ENCODE measurements around the gene PRPSAP1. TPM values are rescaled to one million over a fixed set of nuclear protein-coding genes. Genes with fewer than 3 reads are reported as not detected.
A peak's percentile ranks its signal among the peaks of the same experiment; 100 is the strongest.

The PRPSAP1 gene
- total RNA-seq, 1 experiment from 2014 or later: 38.4 TPM

GRCh38 chr17:76336756-76337412 is 16.8 kb downstream of the PRPSAP1 start:
- no peak for DNase-seq
- H3K4ac ChIP-seq (ENCODE audit: low read depth, low read length): no peak overlapping the region
- H3K23me2 ChIP-seq (ENCODE audit: insufficient read length, low read depth, low read length, poor library complexity, severe bottlenecking): no peaks in the 10 kb centered on the region
- H4K5ac ChIP-seq (ENCODE audit: insufficient read length, low read depth, low read length): no peak overlapping the region
- no peak overlapping the region for H3K9ac ChIP-seq (ENCODE audit: extremely low read depth, insufficient read length, low read length)
- H3K27ac Mint-ChIP-seq: peak overlapping the region; percentile 59 to 78 (median 59); a peak in 3 of 7 replicates
- no peaks in the 10 kb centered on the region for H3K27me3 Mint-ChIP-seq (ENCODE audit: low read depth)
- H3K27me3 ChIP-seq (ENCODE audit: insufficient read depth, low read length): no peaks in the 10 kb centered on the region
- no peak overlapping the region for H2AFZ ChIP-seq (ENCODE audit: low read length)
- no peak overlapping the region for H3K18ac ChIP-seq (ENCODE audit: insufficient read length, low read depth, low read length)
- H3T11ph ChIP-seq (ENCODE audit: low read length): no peak overlapping the region
- no peak overlapping the region for H2BK20ac ChIP-seq (ENCODE audit: low read depth, low read length, poor library complexity, severe bottlenecking)
- WGBS (ENCODE audit: extremely low coverage, insufficient read length, low lambda C conversion rate): no CpG with 5 or more reads among the region's 7 CpGs
- peaks cover 6 to 8% of the 10 kb centered on the region in 2 experiments; a peak in 3 of 4 replicates for H3K4me1 Mint-ChIP-seq
- H3K36me3 Mint-ChIP-seq (ENCODE audit: insufficient read depth in 1 of 3, low read depth in 3 of 3): peaks cover 2 to 16% (median 2%) of the 10 kb centered on the region in 3 experiments; a peak in 6 of 7 replicates
- H2BK15ac ChIP-seq (ENCODE audit: low read depth, low read length): no peak overlapping the region
- TF ChIP-seq CTCF (conservative IDR thresholded peaks at IDR 0.05): no peak
- H4K20me1 ChIP-seq (ENCODE audit: control insufficient read depth, insufficient read depth, insufficient read length): no peaks in the 10 kb centered on the region
- no peaks in the 10 kb centered on the region for H3K4me1 ChIP-seq (ENCODE audit: insufficient read depth, low read length)
- no peak overlapping the region for H3K27ac ChIP-seq (ENCODE audit: insufficient read length, low read depth, low read length)
- no peak overlapping the region for H2AK5ac ChIP-seq (ENCODE audit: insufficient read length, low read length)
- H3K4me3 Mint-ChIP-seq: no peak overlapping the region
- H2BK120ac ChIP-seq (ENCODE audit: low read depth, low read length, poor library complexity, severe bottlenecking): no peak overlapping the region
- no peak overlapping the region for H4K8ac ChIP-seq (replicated peaks; ENCODE audit: insufficient read length, low read depth, low read length)
- no peak overlapping the region for H3K56ac ChIP-seq (ENCODE audit: insufficient read length, low read depth, low read length)
- H2BK5ac ChIP-seq (ENCODE audit: insufficient read length, low read length): no peak overlapping the region
- no peaks in the 10 kb centered on the region; a peak in 1 of 5 replicates for H3K9me3 Mint-ChIP-seq
- no peak overlapping the region for H4K91ac ChIP-seq (ENCODE audit: insufficient read length, low read depth, low read length)
- H3K4me2 ChIP-seq (ENCODE audit: insufficient read depth, insufficient read length, low read length): no peak overlapping the region
- no peak overlapping the region for H2BK12ac ChIP-seq (ENCODE audit: insufficient read length, low read depth, low read length)
- H3K79me2 ChIP-seq (ENCODE audit: insufficient read depth, low read length): no peaks in the 10 kb centered on the region
- H3K9me3 ChIP-seq (ENCODE audit: control insufficient read depth, low read depth, low read length): no peaks in the 10 kb centered on the region
- no peak overlapping the region for H3K23ac ChIP-seq (ENCODE audit: insufficient read length, low read depth, low read length)
- peaks cover 3% of the 10 kb centered on the region for H3K79me1 ChIP-seq (ENCODE audit: insufficient read depth, low read depth, low read length, poor library complexity, severe bottlenecking)
- H3K14ac ChIP-seq (ENCODE audit: insufficient read depth, low read length): no peak overlapping the region

Data from H9 (cell line).